Urinary bladder (tissue), 4 donors: Measurements from ENCODE around the gene PLD4. TPM values are rescaled to one million over a fixed set of nuclear protein-coding genes. Genes with fewer than 3 reads are reported as not detected.
"Not testable (repeated sequence)": the region's sequence is repeated elsewhere in the genome, so short reads cannot be mapped to it uniquely, and the experiment has no call there.

Experiments used
- DNase-seq: peaks from one replicate; pipeline ENCODE4 v3.0.0-alpha.2; 2015; ENCODE audit errors: extremely low spot score
- H3K27ac ChIP-seq: one replicate; pipeline ENCODE4 v1.5.1; 2013; ENCODE audit warnings: low read depth, mild to moderate bottlenecking, moderate library complexity
- H3K36me3 ChIP-seq: one replicate; pipeline ENCODE4 v1.6.1; 2013; ENCODE audit warnings: mild to moderate bottlenecking, moderate library complexity; ENCODE audit not compliant: insufficient read depth
- H3K4me1 ChIP-seq: one replicate; pipeline ENCODE4 v1.6.1; 2013; ENCODE audit warnings: mild to moderate bottlenecking, moderate library complexity; ENCODE audit not compliant: insufficient read depth
- H3K4me3 ChIP-seq: one replicate; pipeline ENCODE4 v1.5.1; 2013; ENCODE audit warnings: low read depth, low read length
- WGBS: extraction: QIAGEN DNeasy Blood & Tissue Kit; methylation state at CpG from one replicate; pipeline ENCODE4 v1.1.7; 2013; 5-methylcytosine and 5-hydroxymethylcytosine counted together
- polyA plus RNA-seq: library from polyadenylated mRNA; stranded (reverse); fragments of 200-250 nt; gene quantifications from one replicate; pipeline ENCODE4 v1.2.3, GENCODE V29; 2013
- total RNA-seq: library from RNA; depleted of rRNA; stranded (reverse); fragments of >200 nt; gene quantifications from one replicate; pipeline ENCODE4 v1.2.3, GENCODE V29; 2014
- donor health status: healthy with polysubstance abuse.
- donor health status: healthy.

PLD4 gene
- total and polyA plus RNA-seq, 2 donors: 0.42 to 6.8 TPM

DNA sequence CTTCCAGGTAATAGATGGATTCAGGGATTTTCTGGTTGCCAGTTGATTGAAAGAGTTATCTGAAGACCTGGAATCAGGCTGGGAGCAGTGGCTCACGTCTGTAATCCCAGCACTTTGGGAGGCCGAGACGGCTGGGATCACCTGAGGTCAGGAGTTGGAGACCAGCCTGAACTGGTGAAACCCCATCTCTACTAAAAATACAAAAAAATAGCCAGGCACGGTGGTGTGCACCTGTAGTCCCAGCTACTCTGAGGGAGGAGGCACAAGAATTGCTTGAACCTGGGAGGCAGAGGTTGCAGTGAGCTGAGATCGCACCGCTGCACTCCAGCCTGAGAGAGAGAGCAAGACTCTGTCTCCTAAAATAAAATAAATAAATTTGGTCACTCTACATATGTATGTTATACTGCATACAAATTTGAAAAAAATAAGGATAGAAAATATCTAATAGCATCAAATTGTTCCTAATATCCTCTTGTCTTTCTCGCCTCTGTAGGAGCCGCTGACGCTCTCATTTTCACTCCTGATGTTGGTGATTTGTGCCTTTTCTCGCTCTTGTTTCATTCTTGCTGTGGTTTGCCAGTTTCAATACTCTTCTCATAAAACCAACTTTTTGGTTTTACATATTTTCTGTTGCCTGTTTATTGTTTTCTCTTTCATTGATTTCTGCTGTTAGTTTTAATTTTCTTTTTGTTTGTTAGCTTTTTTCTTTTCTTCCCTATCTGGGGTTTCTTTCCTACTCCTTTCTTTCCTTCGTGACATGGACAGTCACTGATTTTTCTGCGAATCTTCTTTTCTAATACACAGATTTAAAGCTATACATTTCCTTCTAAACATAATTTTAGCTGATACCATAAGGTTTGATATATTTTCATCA, 23.8 kb upstream of the PLD4 start:
- Histone ChIP-seq H3K4me1 (no peaks in the 10 kb centered on the region), H3K27ac (no peak overlapping the region), H3K4me3 (no peak overlapping the region), H3K36me3 (no peaks in the 10 kb centered on the region)
- DNase-seq: no peak
- 85% methylated on average over 12 of the region's 12 CpGs for WGBS

DNA sequence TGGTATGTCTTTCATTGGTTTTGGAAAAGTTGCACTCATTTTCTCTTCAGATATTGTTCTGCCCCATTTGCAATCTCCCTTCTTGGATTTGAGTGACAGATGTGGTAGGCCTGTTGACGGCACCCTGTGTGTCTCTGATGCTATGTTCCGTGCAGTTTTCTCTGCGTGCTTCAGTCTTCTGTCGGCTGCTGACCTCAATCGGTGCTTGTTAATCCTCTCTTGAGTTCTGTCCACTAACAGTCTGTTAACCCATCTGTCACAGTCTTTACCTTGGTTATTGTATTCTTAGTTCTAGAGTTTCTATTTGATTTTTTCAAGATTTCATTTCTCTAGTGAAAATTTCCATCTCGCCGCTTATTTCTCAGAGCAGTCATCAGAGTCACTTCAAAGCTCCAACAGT, 20.7 kb upstream of the PLD4 start:
- no peaks in the 10 kb centered on the region for H3K4me1 ChIP-seq
- H3K4me3 ChIP-seq: no peak overlapping the region
- no peak overlapping the region for H3K27ac ChIP-seq
- WGBS: 89% methylated on average over 7 of the region's 7 CpGs
- no peak for DNase-seq
- no peaks in the 10 kb centered on the region for H3K36me3 ChIP-seq

DNA sequence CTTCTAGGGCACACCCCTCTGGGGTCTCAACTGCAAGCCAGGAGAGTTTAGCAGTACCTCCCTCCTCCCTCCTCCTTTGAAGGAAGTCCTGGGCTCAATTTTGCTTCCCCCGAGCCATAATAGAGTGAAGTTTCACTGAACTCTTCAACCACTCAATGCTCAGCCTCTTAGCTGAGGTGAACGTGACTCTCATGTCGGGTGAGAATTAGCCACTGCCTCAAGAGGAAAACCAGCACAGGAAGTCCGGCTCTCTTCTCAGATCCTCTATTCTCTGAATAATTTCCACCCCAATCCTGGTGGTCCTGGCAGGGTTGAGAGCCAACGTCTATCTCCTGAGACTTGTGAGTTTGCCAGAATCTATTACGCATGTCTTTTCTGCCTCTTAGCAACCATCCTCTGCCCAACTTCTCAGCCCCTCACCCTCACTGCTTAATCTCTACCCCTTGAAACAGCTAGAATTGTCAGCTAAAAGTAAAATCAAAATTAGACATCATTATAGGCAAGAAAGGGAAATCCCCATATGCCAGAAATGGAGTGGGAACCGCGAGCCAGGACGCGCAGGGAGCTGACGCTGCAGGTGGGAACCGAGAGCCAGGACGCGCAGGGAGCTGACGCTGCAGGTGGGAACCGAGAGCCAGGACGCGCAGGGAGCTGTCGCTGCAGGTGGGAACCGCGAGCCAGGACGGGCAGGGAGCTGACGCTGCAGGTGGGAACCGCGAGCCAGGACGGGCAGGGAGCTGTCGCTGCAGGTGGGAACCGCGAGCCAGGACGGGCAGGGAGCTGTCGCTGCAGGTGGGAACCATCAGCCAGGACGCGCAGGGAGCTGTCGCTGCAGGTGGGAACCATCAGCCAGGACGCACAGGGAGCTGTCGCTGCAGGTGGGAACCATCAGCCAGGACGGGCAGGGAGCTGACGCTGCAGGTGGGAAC, 19.8 kb upstream of the PLD4 start:
- H3K27ac ChIP-seq, H3K4me3 ChIP-seq, DNase-seq, H3K36me3 ChIP-seq, H3K4me1 ChIP-seq: not testable (repeated sequence)
- WGBS: 70% methylated on average over 38 of the region's 38 CpGs

DNA sequence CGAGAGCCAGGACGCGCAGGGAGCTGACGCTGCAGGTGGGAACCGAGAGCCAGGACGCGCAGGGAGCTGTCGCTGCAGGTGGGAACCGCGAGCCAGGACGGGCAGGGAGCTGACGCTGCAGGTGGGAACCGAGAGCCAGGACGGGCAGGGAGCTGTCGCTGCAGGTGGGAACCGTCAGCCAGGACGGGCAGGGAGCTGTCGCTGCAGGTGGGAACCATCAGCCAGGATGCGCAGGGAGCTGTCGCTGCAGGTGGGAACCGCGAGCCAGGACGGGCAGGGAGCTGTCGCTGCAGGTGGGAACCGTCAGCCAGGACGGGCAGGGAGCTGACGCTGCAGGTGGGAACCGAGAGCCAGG, 19.1 kb upstream of the PLD4 start:
- 82% methylated on average over 28 of the region's 28 CpGs for WGBS
- H3K4me1 ChIP-seq: not testable (repeated sequence)

DNA sequence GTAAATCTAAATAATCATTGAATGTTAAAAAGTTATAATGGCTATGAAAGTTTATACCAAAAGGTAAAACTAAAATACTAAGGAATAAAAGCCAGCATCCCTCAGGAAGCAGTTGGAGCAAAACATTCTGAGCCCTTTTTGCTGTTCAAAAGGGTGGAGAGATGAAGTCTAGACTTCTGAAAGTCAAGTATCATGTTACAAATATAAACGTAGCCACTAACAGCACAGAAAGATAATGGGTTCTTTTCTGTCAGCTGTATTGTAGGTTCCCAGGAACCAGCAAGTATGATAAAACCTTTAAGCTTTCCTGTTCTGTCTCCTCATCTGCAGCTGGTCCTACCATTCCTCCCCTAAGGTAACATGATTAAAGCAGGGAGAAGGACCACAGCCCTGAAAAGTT, 16.4 kb upstream of the PLD4 start:
- Histone ChIP-seq H3K36me3 (no peaks in the 10 kb centered on the region), H3K4me3 (no peak overlapping the region), H3K27ac (no peak overlapping the region), H3K4me1 (no peaks in the 10 kb centered on the region)
- WGBS: 8% methylated on average over 1 of the region's 1 CpG
- DNase-seq: no peak

More for the DNA sequence above, 19.1 kb upstream of the PLD4 start:
- not testable (repeated sequence) for H3K4me3 ChIP-seq, H3K27ac ChIP-seq, H3K36me3 ChIP-seq, DNase-seq

DNA sequence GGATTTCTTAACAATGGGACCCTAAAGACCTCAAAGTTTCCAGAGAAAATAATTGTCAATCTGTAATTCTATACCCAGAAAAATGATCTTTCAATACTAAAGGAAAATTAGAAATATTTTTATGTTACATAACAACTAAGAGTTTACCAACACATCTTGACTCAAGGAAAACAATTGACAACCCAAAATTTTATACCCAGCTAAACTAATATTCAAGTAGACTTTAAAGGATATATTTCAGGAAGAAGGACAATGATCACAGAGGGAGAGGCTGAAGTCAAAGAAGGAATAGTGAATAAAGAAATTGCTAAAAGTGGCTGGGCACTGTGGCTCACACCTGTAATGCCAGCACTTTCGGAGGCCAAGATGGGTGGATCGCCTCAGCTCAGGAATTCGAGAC, 12.6 kb upstream of the PLD4 start:
- Histone ChIP-seq H3K36me3 (no peaks in the 10 kb centered on the region), H3K4me1 (no peaks in the 10 kb centered on the region), H3K27ac (no peak overlapping the region), H3K4me3 (no peak overlapping the region)
- DNase-seq: no peak
- WGBS: 93% methylated on average over 3 of the region's 3 CpGs

DNA sequence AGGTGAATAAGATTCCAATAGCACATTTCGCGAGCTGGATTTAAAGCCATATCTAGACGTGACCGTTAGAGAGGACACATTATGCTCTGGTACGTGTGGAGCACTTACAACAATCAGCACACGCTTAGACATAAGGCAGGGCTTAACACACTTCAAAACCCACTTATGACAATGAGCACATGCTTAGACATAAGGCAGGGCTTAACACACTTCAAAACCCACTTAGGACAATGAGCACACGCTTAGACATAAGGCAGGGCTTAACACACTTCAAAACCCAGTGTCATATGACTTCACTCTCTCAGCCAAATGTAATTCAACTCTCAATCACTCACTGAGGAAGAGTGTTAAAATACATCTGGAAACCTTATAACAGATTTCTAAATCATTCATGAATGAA, 11.2 kb upstream of the PLD4 start:
- 80% methylated on average over 7 of the region's 7 CpGs for WGBS

DNA sequence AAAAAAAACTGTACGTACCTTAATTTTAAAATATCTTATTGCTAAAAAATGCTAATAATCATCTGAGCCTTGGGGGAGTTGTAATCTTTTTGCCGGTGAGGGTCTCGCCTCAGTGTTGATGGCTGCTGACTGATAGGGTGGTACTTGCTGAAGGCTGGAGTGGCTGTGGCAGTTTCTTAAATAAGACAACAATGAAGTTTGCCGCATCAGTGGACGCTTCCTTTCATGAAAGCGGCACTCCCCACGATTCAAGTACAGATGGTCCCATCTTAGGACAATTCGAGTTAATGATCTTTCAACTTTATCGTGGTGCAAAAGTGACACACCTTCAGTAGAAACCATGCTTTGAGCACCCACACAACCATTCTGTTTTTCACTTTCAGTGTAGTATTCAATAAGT, 7.6 kb upstream of the PLD4 start:
- Histone ChIP-seq H3K36me3 (no peaks in the 10 kb centered on the region), H3K4me3 (no peak overlapping the region), H3K27ac (no peak overlapping the region), H3K4me1 (peaks cover 1% of the 10 kb centered on the region)
- WGBS: 92% methylated on average over 9 of the region's 9 CpGs
- DNase-seq: no peak

More for the DNA sequence above, 11.2 kb upstream of the PLD4 start:
- Histone ChIP-seq H3K4me3 (no peak overlapping the region), H3K36me3 (no peaks in the 10 kb centered on the region), H3K27ac (no peak overlapping the region), H3K4me1 (no peaks in the 10 kb centered on the region)
- DNase-seq: no peak

DNA sequence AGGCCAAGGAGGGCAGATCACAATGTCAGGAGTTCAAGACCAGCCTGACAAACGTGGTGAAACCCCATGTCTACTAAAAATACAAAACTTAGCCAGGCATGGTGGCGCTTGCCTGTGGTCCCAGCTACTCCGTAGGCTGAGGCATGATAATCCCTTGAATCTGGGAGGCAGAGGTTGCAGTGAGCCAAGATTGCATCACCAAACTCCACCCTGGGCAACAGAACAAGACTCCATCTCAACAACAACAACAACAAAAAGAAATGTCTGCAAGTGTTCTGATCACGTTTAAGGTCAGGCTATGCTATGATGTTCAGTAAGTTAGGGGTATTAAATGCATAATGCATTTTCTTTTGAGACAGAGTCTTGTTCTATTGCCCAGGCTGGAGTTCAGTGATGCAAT, 6.7 kb upstream of the PLD4 start:
- Histone ChIP-seq H3K36me3 (no peaks in the 10 kb centered on the region), H3K4me3 (no peak overlapping the region), H3K4me1 (peaks cover 1% of the 10 kb centered on the region), H3K27ac (no peak overlapping the region)
- no peak for DNase-seq
- WGBS: 54% methylated on average over 4 of the region's 4 CpGs

DNA sequence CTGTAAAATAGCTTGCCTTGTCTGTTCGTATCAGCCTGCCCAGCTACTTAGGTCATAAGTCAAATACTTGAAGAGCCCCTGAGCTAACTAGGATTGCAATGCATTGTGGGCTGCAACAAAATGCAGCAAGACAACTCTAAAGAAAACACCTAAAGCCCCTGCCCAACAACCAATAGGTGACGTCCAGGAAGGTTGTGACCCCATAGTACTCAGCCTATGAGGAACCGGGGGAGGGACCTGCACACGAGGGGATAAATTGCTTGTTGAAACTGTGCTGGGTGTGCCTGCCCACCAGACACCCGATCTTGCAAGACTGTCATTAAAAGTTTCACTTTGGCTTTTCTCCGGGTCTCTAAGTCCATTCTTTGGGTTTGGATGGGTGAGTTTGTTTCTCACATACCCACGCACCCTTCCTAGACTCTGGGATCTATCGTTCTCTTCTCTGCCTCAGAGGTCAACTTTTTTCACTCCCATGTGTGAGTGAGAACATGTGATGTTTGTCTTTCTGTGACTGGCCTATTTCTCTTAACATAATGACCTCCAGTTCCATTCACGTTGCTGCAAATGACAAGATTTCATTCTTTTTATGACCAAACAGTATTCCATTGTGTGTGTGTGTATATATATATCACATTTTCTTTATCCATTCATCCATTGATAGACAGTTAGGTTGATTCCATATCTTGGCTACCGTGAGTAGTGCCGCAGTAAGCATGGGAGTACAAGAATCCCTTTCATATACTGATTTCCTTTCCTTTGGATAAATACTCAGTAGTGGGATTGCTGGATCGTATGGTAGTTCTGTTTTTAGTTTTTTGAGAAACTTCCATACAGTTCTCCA, 5.3 kb upstream of the PLD4 start:
- H3K4me3 ChIP-seq, H3K27ac ChIP-seq, H3K36me3 ChIP-seq, H3K4me1 ChIP-seq, DNase-seq: not testable (repeated sequence)
- 67% methylated on average over 12 of the region's 12 CpGs for WGBS

DNA sequence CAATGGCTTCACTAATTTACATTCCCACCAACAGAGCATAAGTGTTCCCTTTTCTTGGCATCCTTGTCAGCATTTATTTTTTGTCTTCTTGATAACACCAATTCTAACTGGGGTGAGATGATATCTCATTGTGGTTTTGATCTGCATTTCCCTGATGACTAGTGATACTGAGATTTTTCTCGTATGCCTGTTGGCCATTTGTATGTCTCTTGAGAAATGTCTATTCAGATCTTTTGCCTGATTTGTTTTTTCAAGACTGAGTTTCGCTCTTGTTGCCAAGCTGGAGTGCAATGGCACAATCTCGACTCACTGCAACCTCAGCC, 4.7 kb upstream of the PLD4 start:
- no peak overlapping the region for H3K27ac ChIP-seq
- no peak for DNase-seq
- no peaks in the 10 kb centered on the region for H3K36me3 ChIP-seq
- peaks cover 1% of the 10 kb centered on the region for H3K4me1 ChIP-seq
- WGBS: 42% methylated on average over 3 of the region's 3 CpGs
- H3K4me3 ChIP-seq: no peak overlapping the region

DNA sequence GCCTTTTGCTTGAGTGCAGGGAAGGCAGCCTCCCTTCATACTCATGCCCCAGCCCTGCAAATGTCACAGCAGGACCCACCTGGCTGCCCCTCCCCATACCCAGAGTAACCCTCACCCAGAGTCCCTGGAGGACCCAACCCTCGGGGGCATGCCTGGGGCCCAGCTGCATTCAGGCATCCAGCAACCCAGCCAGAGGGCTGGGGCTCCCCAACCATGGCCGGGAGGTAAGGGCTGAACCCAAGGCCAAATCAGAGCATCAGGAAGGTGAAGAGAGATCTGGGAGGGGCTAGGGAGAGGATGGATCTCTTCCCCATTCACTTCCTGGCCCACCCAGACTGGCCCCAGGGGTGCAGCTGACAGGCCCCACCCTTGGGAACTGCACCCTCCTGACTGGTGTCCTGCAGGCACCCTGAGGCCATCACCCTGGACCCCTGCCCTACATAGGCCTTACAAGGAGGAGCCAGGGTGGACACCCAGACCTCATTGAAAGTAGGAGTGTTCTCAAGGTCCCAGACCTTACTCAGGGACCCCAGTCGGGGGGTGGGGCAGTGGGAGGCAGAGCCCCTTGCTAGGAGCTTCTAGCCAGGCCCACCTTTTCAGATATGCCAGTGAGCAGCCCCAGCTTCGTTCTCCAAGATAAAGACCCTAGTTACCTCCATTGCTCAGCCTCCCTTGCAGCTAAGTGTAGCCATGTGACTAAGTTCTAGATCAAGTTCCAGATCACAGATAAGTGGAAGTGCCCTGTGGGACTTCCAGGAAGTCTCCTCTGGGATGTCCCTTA, 849 bp upstream of the PLD4 start:
- no peak for DNase-seq
- Histone ChIP-seq H3K36me3 (no peaks in the 10 kb centered on the region), H3K27ac (no peak overlapping the region), H3K4me3 (no peak overlapping the region), H3K4me1 (peaks cover under 1% of the 10 kb centered on the region)
- WGBS: 88% methylated on average over 4 of the region's 4 CpGs
